Thymus (tissue), 11 donors: ENCODE data around the gene GCN1. TPM values are rescaled to one million over a fixed set of nuclear protein-coding genes. Genes with fewer than 3 reads are reported as not detected.

Source experiments
- DNase-seq, 9 donors: peaks; one replicate each; pipeline ENCODE4 v3.0.0-alpha.2; 2013; ENCODE audit warnings: low spot score in 9 of 9, low read depth in 6 of 9, missing footprints in 1 of 9
- H3K27ac ChIP-seq, 2 donors: one replicate each; pipeline ENCODE4 v1.5.1; 2013; ENCODE audit warnings: control low read depth in 1 of 2, low read depth in 1 of 2, low read length in 1 of 2, mild to moderate bottlenecking in 1 of 2, moderate library complexity in 1 of 2
- H3K27me3 ChIP-seq, 2 donors: one replicate each; pipeline ENCODE4 v1.5.1; 2013; ENCODE audit warnings: low read length in 1 of 2; ENCODE audit not compliant: control insufficient read depth in 2 of 2, insufficient read depth in 1 of 2
- H3K36me3 ChIP-seq, 2 donors: one replicate each; pipeline ENCODE4 v1.5.1; 2013; ENCODE audit warnings: low read length in 1 of 2, mild to moderate bottlenecking in 1 of 2, moderate library complexity in 1 of 2; ENCODE audit not compliant: control insufficient read depth in 2 of 2, insufficient read depth in 2 of 2
- H3K4me1 ChIP-seq, 2 donors: one replicate each; pipeline ENCODE4 v1.5.1; 2013; ENCODE audit warnings: low read length in 2 of 2; ENCODE audit not compliant: control insufficient read depth in 2 of 2, insufficient read depth in 2 of 2
- H3K4me3 ChIP-seq, 2 donors: one replicate each; pipeline ENCODE4 v1.5.1; 2013; ENCODE audit warnings: low read length in 2 of 2, control low read depth in 1 of 2, mild to moderate bottlenecking in 1 of 2
- H3K9me3 ChIP-seq, 2 donors: one replicate each; pipeline ENCODE4 v1.5.1; 2013; ENCODE audit warnings: low read length in 1 of 2, mild to moderate bottlenecking in 1 of 2; ENCODE audit not compliant: control insufficient read depth in 2 of 2, insufficient read depth in 1 of 2
- WGBS: extraction: QIAGEN DNeasy Blood & Tissue Kit; methylation state at CpG from one replicate; pipeline ENCODE4 v1.1.7; 2013; 5-methylcytosine and 5-hydroxymethylcytosine counted together
- polyA plus RNA-seq: library from polyadenylated mRNA; stranded (reverse); fragments of 200-250 nt; gene quantifications from one replicate; pipeline ENCODE4 v1.2.3, GENCODE V29; 2013
- total RNA-seq: library from RNA; stranded (reverse); fragments of 120-200 nt; gene quantifications from one replicate; pipeline ENCODE4 v1.2.4, GENCODE V29; 2013
- donor health status: healthy.

GCN1 gene
- total and polyA plus RNA-seq, 2 donors: 22.4 to 34.5 TPM

GRCh38 chr12:120081641-120082040, 112.9 kb downstream of the GCN1 start:
- WGBS: 100% methylated on average over 2 of the region's 2 CpGs
- Histone ChIP-seq H3K36me3 (peaks cover 8 to 9% of the 10 kb centered on the region in 2 donors), H3K9me3 (no peaks in the 10 kb centered on the region), H3K27ac (no peak overlapping the region), H3K4me1 (peaks cover 0 to 25% of the 10 kb centered on the region in 2 donors), H3K27me3 (no peaks in the 10 kb centered on the region), H3K4me3 (no peak overlapping the region)
- no peak for DNase-seq

GRCh38 chr12:120079411-120080400, 114.8 kb downstream of the GCN1 start:
- Histone ChIP-seq H3K9me3 (no peaks in the 10 kb centered on the region), H3K4me3 (no peak overlapping the region), H3K4me1 (peaks cover 0 to 29% of the 10 kb centered on the region in 2 donors), H3K27ac (peak overlapping the region in 1 of 2 donors; percentile 82), H3K27me3 (no peaks in the 10 kb centered on the region), H3K36me3 (peaks cover 10 to 11% of the 10 kb centered on the region in 2 donors)
- no peak for DNase-seq
- WGBS: 88% methylated on average over 9 of the region's 9 CpGs

DNA sequence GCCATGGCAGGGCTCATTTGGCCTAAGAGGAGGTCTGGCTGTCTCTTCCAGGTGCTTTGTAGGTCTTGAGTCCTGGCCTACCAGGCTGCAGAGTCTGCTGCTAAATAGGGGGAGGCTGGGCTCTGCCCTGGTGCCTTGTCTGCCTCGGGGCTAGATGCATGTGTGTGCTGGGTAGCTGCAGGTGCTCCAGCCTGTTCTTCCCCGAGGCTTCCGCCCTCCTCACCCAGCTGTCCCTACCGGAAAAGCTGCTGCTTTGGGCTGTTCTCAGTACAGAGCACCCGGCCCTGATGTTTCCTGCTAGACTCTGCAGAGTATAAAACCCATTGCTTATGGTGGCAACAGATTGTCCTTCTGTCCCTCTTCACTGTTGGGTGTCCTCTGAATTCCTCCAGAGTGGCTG, 115.6 kb downstream of the GCN1 start:
- DNase-seq: peak in 7 of 9 donors; percentile 9 to 72 (median 34)
- H3K4me3 ChIP-seq: no peak overlapping the region
- no peaks in the 10 kb centered on the region for H3K27me3 ChIP-seq
- H3K4me1 ChIP-seq: peaks cover 0 to 33% of the 10 kb centered on the region in 2 donors
- no peaks in the 10 kb centered on the region for H3K9me3 ChIP-seq
- H3K27ac ChIP-seq: peak overlapping the region in 1 of 2 donors; percentile 82
- H3K36me3 ChIP-seq: peaks cover 9 to 15% of the 10 kb centered on the region in 2 donors
- 74% methylated on average over 5 of the region's 5 CpGs for WGBS

DNA sequence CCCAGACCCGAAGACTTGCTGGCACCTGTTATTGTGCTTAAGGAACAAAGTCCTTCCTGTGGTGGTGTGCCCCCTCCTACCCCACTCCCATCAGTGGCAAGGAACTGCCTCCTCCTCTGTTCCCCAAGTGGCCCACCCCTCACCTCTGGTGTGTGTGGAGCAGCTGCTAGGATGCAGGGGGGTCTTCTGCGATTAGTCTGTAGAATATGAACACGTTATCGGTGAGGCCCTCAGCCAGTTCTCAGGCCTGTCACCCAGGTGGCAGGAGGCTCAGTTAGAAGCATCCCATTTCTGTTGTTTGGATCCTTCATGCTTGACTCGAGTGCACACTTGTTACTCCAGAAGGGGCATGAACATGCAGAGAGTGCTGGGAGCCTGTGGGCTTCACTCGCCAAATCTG, 117.3 kb downstream of the GCN1 start:
- 86% methylated on average over 6 of the region's 6 CpGs for WGBS
- DNase-seq: no peak
- Histone ChIP-seq H3K27ac (no peak overlapping the region), H3K36me3 (peaks cover 18 to 24% of the 10 kb centered on the region in 2 donors), H3K27me3 (no peaks in the 10 kb centered on the region), H3K4me1 (peaks cover 0 to 33% of the 10 kb centered on the region in 2 donors), H3K9me3 (no peaks in the 10 kb centered on the region), H3K4me3 (no peak overlapping the region)

Other genes with a start within 250 kb of the GCN1 start
- 18.7 TPM for gene BICDL1, start 205.5 kb downstream of the GCN1 start, total RNA-seq
- gene BICDL1, start 205.5 kb downstream of the GCN1 start, polyA plus RNA-seq: 67.6 TPM
- 32.2 TPM for gene RAB35, start 78.0 kb downstream of the GCN1 start, total RNA-seq
- gene RAB35, start 78.0 kb downstream of the GCN1 start, polyA plus RNA-seq: 37.5 TPM
- gene RPLP0, start 6.4 kb upstream of the GCN1 start, total RNA-seq: 3,220 TPM
- gene RPLP0, start 6.4 kb upstream of the GCN1 start, polyA plus RNA-seq: 2,741 TPM
- 7.2 TPM for gene PXN, start 71.0 kb upstream of the GCN1 start, total RNA-seq
- 112 TPM for gene PXN, start 71.0 kb upstream of the GCN1 start, polyA plus RNA-seq
- gene RNU4-2, start 97.2 kb upstream of the GCN1 start, total RNA-seq: 19,743 TPM
- gene RNU4-2, start 97.2 kb upstream of the GCN1 start, polyA plus RNA-seq: not detected
- 7,767 TPM for gene RNU4-1, start 98.5 kb upstream of the GCN1 start, total RNA-seq
- gene RNU4-1, start 98.5 kb upstream of the GCN1 start, polyA plus RNA-seq: not detected
- 2.8 TPM for gene SIRT4, start 107.6 kb upstream of the GCN1 start, total RNA-seq
- gene SIRT4, start 107.6 kb upstream of the GCN1 start, polyA plus RNA-seq: 2.8 TPM
- gene PLA2G1B, start 133.1 kb upstream of the GCN1 start, total RNA-seq: 0.09 TPM
- gene PLA2G1B, start 133.1 kb upstream of the GCN1 start, polyA plus RNA-seq: 1.5 TPM
- 0.05 TPM for gene MSI1, start 174.4 kb upstream of the GCN1 start, total RNA-seq
- gene MSI1, start 174.4 kb upstream of the GCN1 start, polyA plus RNA-seq: 0.25 TPM
- gene COX6A1, start 243.4 kb upstream of the GCN1 start, total RNA-seq: 443 TPM
- gene COX6A1, start 243.4 kb upstream of the GCN1 start, polyA plus RNA-seq: 494 TPM